Measurements from ENCODE around the gene LSM10.

DNA sequence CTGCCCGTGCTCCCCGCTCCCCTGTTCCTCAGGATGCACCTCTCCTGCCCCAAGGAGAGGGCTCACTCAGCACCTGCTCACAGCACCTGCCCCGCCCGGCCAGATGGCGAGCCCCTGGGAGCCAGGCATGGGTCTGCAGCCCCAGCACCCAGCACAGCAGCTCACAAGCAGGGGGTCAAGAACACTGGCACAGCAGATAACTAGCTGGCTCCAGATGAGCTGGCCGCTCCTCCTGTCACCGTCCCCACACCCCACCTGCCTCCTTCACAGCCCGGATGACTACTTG, 53.4 kb downstream of the LSM10 start:
- TF ChIP-seq, protein P1, sequence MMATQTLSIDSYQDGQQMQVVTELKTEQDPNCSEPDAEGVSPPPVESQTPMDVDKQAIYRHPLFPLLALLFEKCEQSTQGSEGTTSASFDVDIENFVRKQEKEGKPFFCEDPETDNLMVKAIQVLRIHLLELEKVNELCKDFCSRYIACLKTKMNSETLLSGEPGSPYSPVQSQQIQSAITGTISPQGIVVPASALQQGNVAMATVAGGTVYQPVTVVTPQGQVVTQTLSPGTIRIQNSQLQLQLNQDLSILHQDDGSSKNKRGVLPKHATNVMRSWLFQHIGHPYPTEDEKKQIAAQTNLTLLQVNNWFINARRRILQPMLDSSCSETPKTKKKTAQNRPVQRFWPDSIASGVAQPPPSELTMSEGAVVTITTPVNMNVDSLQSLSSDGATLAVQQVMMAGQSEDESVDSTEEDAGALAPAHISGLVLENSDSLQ (IDR thresholded peaks at IDR 0.05) = no peak
- no peak for TF ChIP-seq BHLHE40 (IDR thresholded peaks at IDR 0.05; ENCODE audit: borderline replicate concordance)
- no peak for TF ChIP-seq L3MBTL2 (conservative IDR thresholded peaks at IDR 0.05)
- TF ChIP-seq CTBP1 (IDR thresholded peaks at IDR 0.05; ENCODE audit: borderline replicate concordance) = no peak
- no peak for TF ChIP-seq SP1 (IDR thresholded peaks at IDR 0.05)
- no peak for TF ChIP-seq ZNF384 (IDR thresholded peaks at IDR 0.05)
- no peak for TF ChIP-seq ARNT (IDR thresholded peaks at IDR 0.05)
- no peak for TF ChIP-seq FOXA1 (IDR thresholded peaks at IDR 0.05)
- TF ChIP-seq SUZ12 (IDR thresholded peaks at IDR 0.05) = no peak
- TF ChIP-seq FOXM1 (IDR thresholded peaks at IDR 0.05; ENCODE audit: borderline replicate concordance) = no peak
- TF ChIP-seq HDGF (IDR thresholded peaks at IDR 0.05; ENCODE audit: borderline replicate concordance) = no peak
- no peak for TF ChIP-seq ELF4 (IDR thresholded peaks at IDR 0.05)

All from HEK293T (cell line).